SIG-M5 treated with dmso at 0.1 percent for 504 hours (cell line): ENCODE data around the gene UQCC5.

Source experiments
- DNase-seq: peaks from one replicate; lab custom pipeline; 2025; ENCODE audit not compliant: unreplicated experiment; lab: John Stamatoyannopoulos, UW

UQCC5 gene

GRCh38 chr3:52503788-52504424 is 32.5 kb upstream of the UQCC5 start:
- DNase-seq, result no peak

- DNase-seq, result no peak
Observed at GRCh38 chr3:52504977-52505376, 31.4 kb upstream of the UQCC5 start.

- DNase-seq, result no peak
Observed at GRCh38 chr3:52506266-52506966, 30.0 kb upstream of the UQCC5 start.

GRCh38 chr3:52507359-52507758 is 29.0 kb upstream of the UQCC5 start:
- no peak for DNase-seq

GRCh38 chr3:52509753-52510328 is 26.6 kb upstream of the UQCC5 start:
- DNase-seq, result no peak

GRCh38 chr3:52511509-52511908 is 24.9 kb upstream of the UQCC5 start:
- DNase-seq, result no peak

- no peak for DNase-seq
Observed at GRCh38 chr3:52512105-52512504, 24.3 kb upstream of the UQCC5 start.

- DNase-seq, result no peak
Observed at GRCh38 chr3:52512727-52513126, 23.7 kb upstream of the UQCC5 start.

GRCh38 chr3:52513281-52513680 is 23.1 kb upstream of the UQCC5 start:
- no peak for DNase-seq

- no peak for DNase-seq
Observed at GRCh38 chr3:52514576-52514975, 21.8 kb upstream of the UQCC5 start.

GRCh38 chr3:52515192-52515591 is 21.2 kb upstream of the UQCC5 start:
- DNase-seq, result no peak

- no peak for DNase-seq
Observed at GRCh38 chr3:52516509-52517195, 19.8 kb upstream of the UQCC5 start.

- no peak for DNase-seq
Observed at GRCh38 chr3:52517796-52518722, 18.3 kb upstream of the UQCC5 start.

GRCh38 chr3:52518723-52519444 is 17.5 kb upstream of the UQCC5 start:
- DNase-seq, result no peak

- no peak for DNase-seq
Observed at GRCh38 chr3:52519445-52520140, 16.8 kb upstream of the UQCC5 start.

- DNase-seq, result no peak
Observed at GRCh38 chr3:52520141-52520667, 16.2 kb upstream of the UQCC5 start.

- no peak for DNase-seq
Observed at GRCh38 chr3:52520716-52521487, 15.5 kb upstream of the UQCC5 start.

- no peak for DNase-seq
Observed at GRCh38 chr3:52521488-52521824, 14.9 kb upstream of the UQCC5 start.
